K562 (cell line): Measurements from ENCODE around the gene SNX18. TPM values are rescaled to one million over a fixed set of nuclear protein-coding genes. Genes with fewer than 3 reads are reported as not detected.

Source experiments
- ATAC-seq: fragments of 200-7000 bp; cut with Tn5 transposase; 3 replicates; pipeline ENCODE4 v1.9.1; 2020; ENCODE audit warnings: moderate library complexity
- BruUV-seq: library from RNA; stranded (reverse); fragments of 400-500 nt; replicated peaks from 2 replicates; lab custom pipeline; 2021; lab: Mats Ljungman, UMichigan
- CTCF ChIA-PET: fragments of 300-600 bp; formaldehyde crosslinking; extraction: SDS; loops from one replicate; lab custom pipeline; 2021; ENCODE audit warnings: low intra/inter-chr PET ratio; lab: Yijun Ruan, JAX
- POLR2A ChIA-PET: fragments of 300-600, 350-650 bp; sonication (Branson Sonifier 250); formaldehyde crosslinking; extraction: SDS; loops from one replicate; lab custom pipeline; 2021; ENCODE audit warnings: antibody characterized with exemption, inconsistent platforms; lab: Yijun Ruan, JAX
- DNase-seq, 4 experiments: peaks; one replicate each; pipeline versions ENCODE4 v3.0.0 to v3.0.0-alpha.2; 2011 to 2018; ENCODE audit warnings: low spot score in 3 of 4, mixed read lengths in 3 of 4; ENCODE audit errors: extremely low read depth in 1 of 4
- FAIRE-seq: peaks from 2 replicates; lab custom pipeline; 2011; peaks lifted over from hg19 to GRCh38; lab: Jason Lieb, UNC
- H2AFZ ChIP-seq: 2 replicates; pipeline ENCODE4 v1.6.0; 2011; ENCODE audit warnings: low read depth, low read length, control low read depth, inconsistent platforms
- H3K27ac ChIP-seq: fragments of 200-600 bp; 3 replicates; pipeline ENCODE4 v1.8.0; 2011; ENCODE audit warnings: low read depth, mild to moderate bottlenecking, control low read depth, inconsistent platforms, low read length, moderate library complexity, mixed read lengths; ENCODE audit errors: extremely low read depth
- H3K27me3 ChIP-seq, 2 experiments: fragments of 300-600 bp in 1 of 2; 2 replicates in 1 of 2; 3 replicates in 1 of 2; pipeline versions ENCODE4 v1.6.0 to v1.8.0; 2011; ENCODE audit warnings: inconsistent platforms in 2 of 2, low read length in 2 of 2, mild to moderate bottlenecking in 1 of 2, mixed read lengths in 1 of 2, moderate library complexity in 1 of 2; ENCODE audit not compliant: control insufficient read depth in 2 of 2, insufficient read depth in 2 of 2
- H3K36me3 ChIP-seq: fragments of 300-600 bp; 3 replicates; pipeline ENCODE4 v1.8.0; 2011; ENCODE audit warnings: mild to moderate bottlenecking, low read length, inconsistent platforms; ENCODE audit not compliant: control insufficient read depth, insufficient read depth
- H3K4me1 ChIP-seq, 2 experiments: fragments of 200-600 bp in 1 of 2; replicated peaks in 1 of 2; 2 replicates in 1 of 2; 3 replicates in 1 of 2; pipeline versions ENCODE4 v1.5.1 to v1.8.0; 2011; ENCODE audit warnings: inconsistent platforms in 2 of 2, low read length in 2 of 2, mild to moderate bottlenecking in 1 of 2, mixed read lengths in 1 of 2, moderate library complexity in 1 of 2; ENCODE audit not compliant: control insufficient read depth in 2 of 2, insufficient read depth in 2 of 2
- H3K4me2 ChIP-seq: 2 replicates; pipeline ENCODE4 v1.6.1; 2011; ENCODE audit warnings: low read length, control low read depth, inconsistent platforms, mixed read lengths; ENCODE audit not compliant: insufficient read depth
- H3K4me3 ChIP-seq: fragments of 200-600 bp; sonication (generic), shearing (Covaris generic); 2 replicates; pipeline ENCODE4 v1.5.1; 2016; ENCODE audit warnings: control low read depth, inconsistent platforms
- H3K79me2 ChIP-seq: fragments of 200-600 bp; 3 replicates; pipeline ENCODE4 v1.8.0; 2011; ENCODE audit warnings: low read length, inconsistent platforms; ENCODE audit not compliant: control insufficient read depth, insufficient read depth
- H3K9ac ChIP-seq, 2 experiments: 2 replicates each; pipeline versions ENCODE4 v1.6.0 to v1.6.1; 2011; ENCODE audit warnings: low read depth in 2 of 2, low read length in 2 of 2, control low read depth in 1 of 2, inconsistent platforms in 1 of 2, mild to moderate bottlenecking in 1 of 2, mixed read lengths in 1 of 2; ENCODE audit not compliant: insufficient read depth in 1 of 2
- H3K9me1 ChIP-seq: one replicate; pipeline ENCODE4 v1.6.0; 2011; ENCODE audit warnings: inconsistent platforms, mild to moderate bottlenecking, low read length, moderate library complexity; ENCODE audit not compliant: control insufficient read depth, insufficient read depth
- H3K9me3 ChIP-seq: replicated peaks from 2 replicates; pipeline ENCODE4 v1.5.1; 2011; ENCODE audit warnings: low read depth, low read length, inconsistent platforms; ENCODE audit not compliant: control insufficient read depth, insufficient read depth
- H4K20me1 ChIP-seq: replicated peaks from 2 replicates; pipeline ENCODE4 v1.6.1; 2011; ENCODE audit warnings: low read length, inconsistent platforms, mixed read lengths; ENCODE audit not compliant: control insufficient read depth, insufficient read depth
- ARHGAP35 ChIP-seq: fragments of 450-650 bp; IDR thresholded peaks from 2 replicates; pipeline ENCODE4 v1.6.1; 2018; ENCODE audit not compliant: partially characterized antibody
- FOXJ2 ChIP-seq: fragments of 200-800 bp; sonication (Bioruptor generic); IDR thresholded peaks from 2 replicates; pipeline ENCODE4 v1.6.1; 2016; ENCODE audit warnings: missing genetic modification characterization, missing compliant biosample characterization
- FUS ChIP-seq: fragments of 200-400 bp; formaldehyde crosslinking; optimal IDR thresholded peaks from 2 replicates; pipeline ENCODE3; 2017; ENCODE audit warnings: low read depth, low read length
- GATAD2A ChIP-seq: fragments of 450-650 bp; IDR thresholded peaks from 2 replicates; pipeline ENCODE4 v1.6.1; 2017
- GTF2A2 ChIP-seq: IDR thresholded peaks from 2 replicates; pipeline ENCODE4 v1.6.1; 2016; ENCODE audit warnings: mild to moderate bottlenecking, missing genetic modification characterization, missing compliant biosample characterization
- MCM5 ChIP-seq: fragments of 450-650 bp; IDR thresholded peaks from 2 replicates; pipeline ENCODE4 v1.6.1; 2016; ENCODE audit warnings: low read depth
- MYC ChIP-seq, 2 experiments: fragments of 250-450 bp in 1 of 2; sonication (Bioruptor Pico) in 1 of 2; IDR thresholded peaks; 2 replicates each; pipeline versions ENCODE4 v1.5.1 to v1.6.1; 2012 to 2021; ENCODE audit warnings: low read depth in 2 of 2, borderline replicate concordance in 1 of 2, improper control_type of control experiment in 1 of 2, low read length in 1 of 2, mild to moderate bottlenecking in 1 of 2, moderate library complexity in 1 of 2
- SMARCE1 ChIP-seq: fragments of 450-650 bp; IDR thresholded peaks from 2 replicates; pipeline ENCODE4 v1.7.1; 2016; ENCODE audit warnings: mild to moderate bottlenecking
- TAF7 ChIP-seq: fragments of 450-650 bp; IDR thresholded peaks from 2 replicates; pipeline ENCODE4 v1.6.1; 2016; ENCODE audit warnings: missing genetic modification characterization, missing compliant biosample characterization
- ZFP36 ChIP-seq: fragments of 150-350 bp; IDR thresholded peaks from 2 replicates; pipeline ENCODE4 v1.6.1; 2018; ENCODE audit warnings: low read length, low read depth; ENCODE audit not compliant: partially characterized antibody
- ZNF232 ChIP-seq: sonication (generic); formaldehyde crosslinking; IDR thresholded peaks from 2 replicates; pipeline ENCODE4 v1.8.0; 2022; ENCODE audit warnings: mild to moderate bottlenecking, missing genetic modification reagents
- WGBS: fragments of 100-300 bp; shearing (Covaris generic); methylation state at CpG from one replicate; pipeline ENCODE4 v1.1.6; 2016; ENCODE audit warnings: low coverage, mixed read lengths; ENCODE audit not compliant: insufficient coverage; ENCODE audit errors: missing lambda C conversion rate; 5-methylcytosine and 5-hydroxymethylcytosine counted together
- in situ Hi-C: fragments of 300-500 bp; cut with MboI; formaldehyde crosslinking; loops from 4 replicates; pipeline ENCODE4 v1.15.0; 2018; ENCODE audit warnings: inconsistent platforms, mixed read lengths
- intact Hi-C: fragments of 100-400 bp; cut with micrococcal nuclease; formaldehyde crosslinking; loops from 2 replicates; pipeline ENCODE4 v1.14.2; 2022
- polyA plus RNA-seq, 8 experiments: library from polyadenylated mRNA; depleted of rRNA in 4 of 8; stranded (reverse) in 5 of 8; unstranded in 3 of 8; fragments of >200 nt; fragmentation: Nextera tagmentation in 2 of 8; fragmentation: Illumina TruSeq in 1 of 8; extraction: Ambion mirVana in 2 of 8; extraction: Trizol in 1 of 8; gene quantifications; 2 replicates each; pipeline versions ENCODE4 v1.2.1 to v1.2.3, GENCODE V29; 2011 to 2014; ENCODE audit warnings: inconsistent platforms in 1 of 8, missing spikeins in 1 of 8
- total RNA-seq, 7 experiments: library from RNA; depleted of rRNA in 6 of 7; stranded (reverse); fragments of >200 nt in 6 of 7; fragmentation: Illumina TruSeq in 2 of 7; extraction: Trizol in 2 of 7; gene quantifications; 2 replicates each; pipeline versions ENCODE4 v1.2.1 to v1.2.3, GENCODE V29; 2011 to 2021; ENCODE audit warnings: low replicate concordance in 1 of 7
- TF ChIP-seq, protein P1 (sequence below), 2 experiments: fragments of 450-650 bp; IDR thresholded peaks; 2 replicates each; pipeline ENCODE4 v1.6.1; 2016
- TF ChIP-seq, protein P2 (sequence below): fragments of 250-450 bp; sonication (Bioruptor Pico); IDR thresholded peaks from 2 replicates; pipeline ENCODE4 v1.8.0; 2022; ENCODE audit warnings: moderate library complexity, mild to moderate bottlenecking, inconsistent platforms

Gene SNX18
- total and polyA plus RNA-seq, 9 of the 15 experiments (the other 6 are each of a cell fraction or from before 2014, with no cell fraction given) = 2.3 to 8.8 (median 6.0) TPM

GRCh38 chr5:54552446-54552845 lies 34.9 kb downstream of the SNX18 start:
- Histone ChIP-seq H3K9me1 (no peaks in the 10 kb centered on the region), H3K4me2 (no peak overlapping the region), H2AFZ (no peak overlapping the region), H3K79me2 (no peaks in the 10 kb centered on the region), H3K27me3 (peaks cover 0 to 5% of the 10 kb centered on the region in 2 experiments; a peak in 1 of 5 replicates), H3K9ac (no peak overlapping the region), H3K4me3 (no peak overlapping the region), H3K36me3 (no peaks in the 10 kb centered on the region), H3K9me3 (no peaks in the 10 kb centered on the region), H3K27ac (no peak overlapping the region), H3K4me1 (no peaks in the 10 kb centered on the region), H4K20me1 (no peaks in the 10 kb centered on the region)
- WGBS = 42% methylated on average over 7 of the region's 7 CpGs
- FAIRE-seq (no peak), DNase-seq (no peak), ATAC-seq (no peak)
- ChIA-PET CTCF (no interaction called here), POLR2A (interaction anchor here (0.7 kb wide), 1 partner anchor 28 kb away, joined by 5 read pairs; no protein-coding TSS in a partner anchor)
- BruUV-seq = no TSS peak
- intact Hi-C loops = no loop called here
- in situ Hi-C loops = no loop called here
- TF ChIP-seq TAF7 (tag) = no peak
- TF ChIP-seq FOXJ2 (tag) = no peak
- TF ChIP-seq GATAD2A = no peak
- TF ChIP-seq MCM5 = no peak
- TF ChIP-seq ZNF232 = no peak
- no peak for TF ChIP-seq GTF2A2 (tag)
- TF ChIP-seq SMARCE1 = no peak
- no peak for TF ChIP-seq ARHGAP35
- TF ChIP-seq, protein P1, sequence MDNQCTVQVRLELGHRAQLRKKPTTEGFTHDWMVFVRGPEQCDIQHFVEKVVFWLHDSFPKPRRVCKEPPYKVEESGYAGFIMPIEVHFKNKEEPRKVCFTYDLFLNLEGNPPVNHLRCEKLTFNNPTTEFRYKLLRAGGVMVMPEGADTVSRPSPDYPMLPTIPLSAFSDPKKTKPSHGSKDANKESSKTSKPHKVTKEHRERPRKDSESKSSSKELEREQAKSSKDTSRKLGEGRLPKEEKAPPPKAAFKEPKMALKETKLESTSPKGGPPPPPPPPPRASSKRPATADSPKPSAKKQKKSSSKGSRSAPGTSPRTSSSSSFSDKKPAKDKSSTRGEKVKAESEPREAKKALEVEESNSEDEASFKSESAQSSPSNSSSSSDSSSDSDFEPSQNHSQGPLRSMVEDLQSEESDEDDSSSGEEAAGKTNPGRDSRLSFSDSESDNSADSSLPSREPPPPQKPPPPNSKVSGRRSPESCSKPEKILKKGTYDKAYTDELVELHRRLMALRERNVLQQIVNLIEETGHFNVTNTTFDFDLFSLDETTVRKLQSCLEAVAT (IDR thresholded peaks at IDR 0.05) = no peak
- no peak for TF ChIP-seq FUS
- TF ChIP-seq MYC (IDR thresholded peaks at IDR 0.05; ENCODE audit: low read depth, low read length) = no peak
- TF ChIP-seq MYC (CRISPR knock-in tag; IDR thresholded peaks at IDR 0.05; ENCODE audit: borderline replicate concordance, low read depth) = no peak
- TF ChIP-seq, protein P2, sequence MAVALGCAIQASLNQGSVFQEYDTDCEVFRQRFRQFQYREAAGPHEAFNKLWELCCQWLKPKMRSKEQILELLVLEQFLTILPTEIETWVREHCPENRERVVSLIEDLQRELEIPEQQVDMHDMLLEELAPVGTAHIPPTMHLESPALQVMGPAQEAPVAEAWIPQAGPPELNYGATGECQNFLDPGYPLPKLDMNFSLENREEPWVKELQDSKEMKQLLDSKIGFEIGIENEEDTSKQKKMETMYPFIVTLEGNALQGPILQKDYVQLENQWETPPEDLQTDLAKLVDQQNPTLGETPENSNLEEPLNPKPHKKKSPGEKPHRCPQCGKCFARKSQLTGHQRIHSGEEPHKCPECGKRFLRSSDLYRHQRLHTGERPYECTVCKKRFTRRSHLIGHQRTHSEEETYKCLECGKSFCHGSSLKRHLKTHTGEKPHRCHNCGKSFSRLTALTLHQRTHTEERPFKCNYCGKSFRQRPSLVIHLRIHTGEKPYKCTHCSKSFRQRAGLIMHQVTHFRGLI = no peak
- TF ChIP-seq ZFP36 = no peak
